HL-60 (cell line): Measurements from ENCODE around the gene BTNL8.

Experiments
- POLR2AphosphoS5 ChIP-seq: IDR thresholded peaks from 2 replicates; pipeline ENCODE4 v1.6.1; 2012; ENCODE audit warnings: low read depth
- TF ChIP-seq, protein P1 (sequence below): IDR thresholded peaks from one replicate; pipeline ENCODE4 v1.5.1; 2011; ENCODE audit warnings: low read length, control low read depth, inconsistent platforms; ENCODE audit not compliant: insufficient read depth
- TF ChIP-seq, protein P2 (sequence below): IDR thresholded peaks from 2 replicates; pipeline ENCODE4 v1.6.1; 2012; ENCODE audit warnings: low read depth; ENCODE audit not compliant: insufficient replicate concordance

DNA sequence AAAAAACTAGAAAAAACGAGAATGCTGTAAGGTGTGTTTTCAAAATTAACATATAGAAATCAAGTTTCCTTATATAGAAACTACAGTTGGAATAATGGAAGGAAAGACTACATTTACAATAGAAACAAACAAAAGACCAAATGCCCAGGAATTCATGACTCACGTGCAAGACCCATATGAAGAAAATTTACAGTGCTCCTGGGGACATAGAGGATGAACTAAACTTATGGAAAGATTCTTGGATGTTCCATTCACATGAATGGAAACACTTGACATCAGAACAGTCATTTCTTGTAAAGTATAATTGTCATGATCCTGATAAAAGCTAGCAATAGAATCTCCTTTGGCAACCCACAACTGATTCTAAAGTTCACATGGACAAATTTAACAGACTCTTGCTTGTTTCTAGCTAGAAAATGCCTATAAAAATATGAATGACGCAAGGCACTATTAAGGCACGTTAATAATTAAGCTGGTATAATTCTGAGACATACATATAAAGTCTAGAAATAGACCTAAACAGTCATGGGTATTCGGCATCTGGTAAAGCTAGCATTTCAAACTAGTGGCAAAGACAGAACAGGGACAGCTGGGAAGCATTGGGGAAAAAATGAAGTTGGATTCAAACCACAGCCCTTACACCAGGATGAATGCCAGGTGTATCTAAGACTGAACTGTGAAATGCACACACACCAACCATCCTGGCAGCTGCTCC, 32.8 kb upstream of the BTNL8 start:
- TF ChIP-seq, protein P1, sequence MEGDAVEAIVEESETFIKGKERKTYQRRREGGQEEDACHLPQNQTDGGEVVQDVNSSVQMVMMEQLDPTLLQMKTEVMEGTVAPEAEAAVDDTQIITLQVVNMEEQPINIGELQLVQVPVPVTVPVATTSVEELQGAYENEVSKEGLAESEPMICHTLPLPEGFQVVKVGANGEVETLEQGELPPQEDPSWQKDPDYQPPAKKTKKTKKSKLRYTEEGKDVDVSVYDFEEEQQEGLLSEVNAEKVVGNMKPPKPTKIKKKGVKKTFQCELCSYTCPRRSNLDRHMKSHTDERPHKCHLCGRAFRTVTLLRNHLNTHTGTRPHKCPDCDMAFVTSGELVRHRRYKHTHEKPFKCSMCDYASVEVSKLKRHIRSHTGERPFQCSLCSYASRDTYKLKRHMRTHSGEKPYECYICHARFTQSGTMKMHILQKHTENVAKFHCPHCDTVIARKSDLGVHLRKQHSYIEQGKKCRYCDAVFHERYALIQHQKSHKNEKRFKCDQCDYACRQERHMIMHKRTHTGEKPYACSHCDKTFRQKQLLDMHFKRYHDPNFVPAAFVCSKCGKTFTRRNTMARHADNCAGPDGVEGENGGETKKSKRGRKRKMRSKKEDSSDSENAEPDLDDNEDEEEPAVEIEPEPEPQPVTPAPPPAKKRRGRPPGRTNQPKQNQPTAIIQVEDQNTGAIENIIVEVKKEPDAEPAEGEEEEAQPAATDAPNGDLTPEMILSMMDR: no peak
- TF ChIP-seq, protein P2, sequence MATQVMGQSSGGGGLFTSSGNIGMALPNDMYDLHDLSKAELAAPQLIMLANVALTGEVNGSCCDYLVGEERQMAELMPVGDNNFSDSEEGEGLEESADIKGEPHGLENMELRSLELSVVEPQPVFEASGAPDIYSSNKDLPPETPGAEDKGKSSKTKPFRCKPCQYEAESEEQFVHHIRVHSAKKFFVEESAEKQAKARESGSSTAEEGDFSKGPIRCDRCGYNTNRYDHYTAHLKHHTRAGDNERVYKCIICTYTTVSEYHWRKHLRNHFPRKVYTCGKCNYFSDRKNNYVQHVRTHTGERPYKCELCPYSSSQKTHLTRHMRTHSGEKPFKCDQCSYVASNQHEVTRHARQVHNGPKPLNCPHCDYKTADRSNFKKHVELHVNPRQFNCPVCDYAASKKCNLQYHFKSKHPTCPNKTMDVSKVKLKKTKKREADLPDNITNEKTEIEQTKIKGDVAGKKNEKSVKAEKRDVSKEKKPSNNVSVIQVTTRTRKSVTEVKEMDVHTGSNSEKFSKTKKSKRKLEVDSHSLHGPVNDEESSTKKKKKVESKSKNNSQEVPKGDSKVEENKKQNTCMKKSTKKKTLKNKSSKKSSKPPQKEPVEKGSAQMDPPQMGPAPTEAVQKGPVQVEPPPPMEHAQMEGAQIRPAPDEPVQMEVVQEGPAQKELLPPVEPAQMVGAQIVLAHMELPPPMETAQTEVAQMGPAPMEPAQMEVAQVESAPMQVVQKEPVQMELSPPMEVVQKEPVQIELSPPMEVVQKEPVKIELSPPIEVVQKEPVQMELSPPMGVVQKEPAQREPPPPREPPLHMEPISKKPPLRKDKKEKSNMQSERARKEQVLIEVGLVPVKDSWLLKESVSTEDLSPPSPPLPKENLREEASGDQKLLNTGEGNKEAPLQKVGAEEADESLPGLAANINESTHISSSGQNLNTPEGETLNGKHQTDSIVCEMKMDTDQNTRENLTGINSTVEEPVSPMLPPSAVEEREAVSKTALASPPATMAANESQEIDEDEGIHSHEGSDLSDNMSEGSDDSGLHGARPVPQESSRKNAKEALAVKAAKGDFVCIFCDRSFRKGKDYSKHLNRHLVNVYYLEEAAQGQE: no peak
- TF ChIP-seq POLR2AphosphoS5: no peak
